H9 (cell line): ENCODE data around the gene CLCN6. TPM values are rescaled to one million over a fixed set of nuclear protein-coding genes. Genes with fewer than 3 reads are reported as not detected.

ENCODE experiments used
- DNase-seq: peaks from one replicate; pipeline ENCODE4 v3.0.0-alpha.2; 2017
- H2AFZ ChIP-seq: one replicate; pipeline ENCODE4 v1.6.1; 2013; ENCODE audit warnings: mild to moderate bottlenecking, low read length, control low read depth, moderate library complexity
- H2AK5ac ChIP-seq: 2 replicates; pipeline ENCODE4 v1.6.1; 2013; ENCODE audit warnings: low read length, control low read depth, mixed read lengths; ENCODE audit not compliant: insufficient read length
- H2BK120ac ChIP-seq: one replicate; pipeline ENCODE4 v1.6.1; 2013; ENCODE audit warnings: low read depth, mild to moderate bottlenecking, low read length, control low read depth, inconsistent platforms; ENCODE audit not compliant: poor library complexity, severe bottlenecking
- H2BK12ac ChIP-seq: 2 replicates; pipeline ENCODE4 v1.6.1; 2013; ENCODE audit warnings: low read length, control low read depth, mixed read lengths, low read depth; ENCODE audit not compliant: insufficient read length
- H2BK15ac ChIP-seq: 2 replicates; pipeline ENCODE4 v1.6.1; 2013; ENCODE audit warnings: low read depth, low read length, control low read depth
- H2BK20ac ChIP-seq: one replicate; pipeline ENCODE4 v1.6.1; 2013; ENCODE audit warnings: low read depth, mild to moderate bottlenecking, low read length, control low read depth, inconsistent platforms; ENCODE audit not compliant: poor library complexity, severe bottlenecking
- H2BK5ac ChIP-seq: 2 replicates; pipeline ENCODE4 v1.6.1; 2013; ENCODE audit warnings: low read length, control low read depth, mixed read lengths; ENCODE audit not compliant: insufficient read length
- H3K14ac ChIP-seq: 2 replicates; pipeline ENCODE4 v1.6.1; 2013; ENCODE audit warnings: low read length, control low read depth; ENCODE audit not compliant: insufficient read depth
- H3K18ac ChIP-seq: 2 replicates; pipeline ENCODE4 v1.6.1; 2013; ENCODE audit warnings: low read depth, mild to moderate bottlenecking, mixed read lengths, low read length, control low read depth; ENCODE audit not compliant: insufficient read length
- H3K23ac ChIP-seq: 2 replicates; pipeline ENCODE4 v1.6.1; 2013; ENCODE audit warnings: low read length, control low read depth, mixed read lengths, low read depth; ENCODE audit not compliant: insufficient read length
- H3K23me2 ChIP-seq: 2 replicates; pipeline ENCODE4 v1.6.1; 2013; ENCODE audit warnings: low read depth, mild to moderate bottlenecking, mixed read lengths, low read length, control low read depth; ENCODE audit not compliant: insufficient read length, poor library complexity, severe bottlenecking
- H3K27ac ChIP-seq: 2 replicates; pipeline ENCODE4 v1.5.1; 2013; ENCODE audit warnings: low read length, control low read depth, mixed read lengths, low read depth; ENCODE audit not compliant: insufficient read length
- H3K27me3 ChIP-seq: 2 replicates; pipeline ENCODE4 v1.6.1; 2013; ENCODE audit warnings: low read length, control low read depth, inconsistent platforms; ENCODE audit not compliant: insufficient read depth
- H3K4ac ChIP-seq: 2 replicates; pipeline ENCODE4 v1.6.1; 2013; ENCODE audit warnings: low read depth, mild to moderate bottlenecking, control low read depth, inconsistent platforms, low read length, moderate library complexity
- H3K4me1 ChIP-seq: 2 replicates; pipeline ENCODE4 v1.6.1; 2013; ENCODE audit warnings: low read length, control low read depth, inconsistent platforms; ENCODE audit not compliant: insufficient read depth
- H3K4me2 ChIP-seq: 2 replicates; pipeline ENCODE4 v1.6.1; 2013; ENCODE audit warnings: low read length, control low read depth, mixed read lengths; ENCODE audit not compliant: insufficient read length, insufficient read depth
- H3K56ac ChIP-seq: 2 replicates; pipeline ENCODE4 v1.6.1; 2013; ENCODE audit warnings: low read depth, mild to moderate bottlenecking, mixed read lengths, low read length, control low read depth; ENCODE audit not compliant: insufficient read length
- H3K79me1 ChIP-seq: 2 replicates; pipeline ENCODE4 v1.6.1; 2013; ENCODE audit warnings: low read depth, mild to moderate bottlenecking, moderate library complexity, low read length, control low read depth, inconsistent platforms; ENCODE audit not compliant: insufficient read depth, poor library complexity, severe bottlenecking
- H3K79me2 ChIP-seq: 2 replicates; pipeline ENCODE4 v1.6.1; 2013; ENCODE audit warnings: low read length, control low read depth, inconsistent platforms; ENCODE audit not compliant: insufficient read depth
- H3K9ac ChIP-seq: 2 replicates; pipeline ENCODE4 v1.6.1; 2013; ENCODE audit warnings: low read length, control low read depth, mixed read lengths; ENCODE audit not compliant: insufficient read length; ENCODE audit errors: extremely low read depth
- H3K9me3 ChIP-seq: one replicate; pipeline ENCODE4 v1.6.1; 2013; ENCODE audit warnings: low read depth, low read length, inconsistent platforms; ENCODE audit not compliant: control insufficient read depth
- H3T11ph ChIP-seq: one replicate; pipeline ENCODE4 v1.6.1; 2013; ENCODE audit warnings: mild to moderate bottlenecking, low read length, control low read depth, inconsistent platforms
- H4K20me1 ChIP-seq: one replicate; pipeline ENCODE4 v1.6.1; 2013; ENCODE audit not compliant: control insufficient read depth, insufficient read length, insufficient read depth
- H4K5ac ChIP-seq: 2 replicates; pipeline ENCODE4 v1.6.1; 2013; ENCODE audit warnings: low read depth, mild to moderate bottlenecking, mixed read lengths, low read length, control low read depth; ENCODE audit not compliant: insufficient read length
- H4K8ac ChIP-seq: replicated peaks from 2 replicates; pipeline ENCODE4 v1.6.1; 2013; ENCODE audit warnings: low read length, control low read depth, mixed read lengths, low read depth; ENCODE audit not compliant: insufficient read length
- H4K91ac ChIP-seq: 2 replicates; pipeline ENCODE4 v1.6.1; 2013; ENCODE audit warnings: low read depth, mild to moderate bottlenecking, moderate library complexity, mixed read lengths, low read length, control low read depth; ENCODE audit not compliant: insufficient read length
- H3K27ac Mint-ChIP-seq, 3 experiments: 2 replicates in 2 of 3; 3 replicates in 1 of 3; pipeline ENCODE4 v1.8.0; 2020 to 2021; ENCODE audit warnings: mixed read lengths in 3 of 3, mild to moderate bottlenecking in 1 of 3, moderate library complexity in 1 of 3
- H3K27me3 Mint-ChIP-seq: 2 replicates; pipeline ENCODE4 v1.8.0; 2021; ENCODE audit warnings: low read depth, mild to moderate bottlenecking, moderate library complexity, mixed read lengths
- H3K36me3 Mint-ChIP-seq, 3 experiments: 2 replicates in 2 of 3; 3 replicates in 1 of 3; pipeline ENCODE4 v1.8.0; 2020 to 2021; ENCODE audit warnings: low read depth in 3 of 3, mixed read lengths in 3 of 3; ENCODE audit not compliant: insufficient read depth in 1 of 3
- H3K4me1 Mint-ChIP-seq, 2 experiments: 2 replicates each; pipeline ENCODE4 v1.8.0; 2020; ENCODE audit warnings: mixed read lengths in 2 of 2
- H3K4me3 Mint-ChIP-seq, 2 experiments: 2 replicates in 1 of 2; 3 replicates in 1 of 2; pipeline ENCODE4 v1.8.0; 2020 to 2021; ENCODE audit warnings: mild to moderate bottlenecking in 2 of 2, mixed read lengths in 2 of 2, moderate library complexity in 1 of 2
- H3K9me3 Mint-ChIP-seq, 2 experiments: 2 replicates in 1 of 2; 3 replicates in 1 of 2; pipeline ENCODE4 v1.8.0; 2020; ENCODE audit warnings: mild to moderate bottlenecking in 2 of 2, mixed read lengths in 2 of 2, moderate library complexity in 1 of 2
- WGBS: extraction: QIAGEN DNeasy Blood & Tissue Kit; methylation state at CpG from one replicate; pipeline ENCODE4 v1.1.7; 2013; ENCODE audit warnings: missing lambda C conversion rate, low lambda C conversion rate, mixed read lengths; ENCODE audit not compliant: insufficient read length; ENCODE audit errors: extremely low coverage; 5-methylcytosine and 5-hydroxymethylcytosine counted together
- total RNA-seq: library from RNA; stranded (reverse); gene quantifications from 2 replicates; pipeline ENCODE4 v1.2.1, GENCODE V29; 2021
- TF ChIP-seq, protein P1 (sequence below): fragments of 200-600 bp; sonication (generic); conservative IDR thresholded peaks from 3 replicates; pipeline ENCODE4 v1.8.0; 2021; ENCODE audit warnings: antibody characterized with exemption, mild to moderate bottlenecking

CLCN6 gene
- total RNA-seq, 1 experiment from 2014 or later, result 20.5 TPM

DNA sequence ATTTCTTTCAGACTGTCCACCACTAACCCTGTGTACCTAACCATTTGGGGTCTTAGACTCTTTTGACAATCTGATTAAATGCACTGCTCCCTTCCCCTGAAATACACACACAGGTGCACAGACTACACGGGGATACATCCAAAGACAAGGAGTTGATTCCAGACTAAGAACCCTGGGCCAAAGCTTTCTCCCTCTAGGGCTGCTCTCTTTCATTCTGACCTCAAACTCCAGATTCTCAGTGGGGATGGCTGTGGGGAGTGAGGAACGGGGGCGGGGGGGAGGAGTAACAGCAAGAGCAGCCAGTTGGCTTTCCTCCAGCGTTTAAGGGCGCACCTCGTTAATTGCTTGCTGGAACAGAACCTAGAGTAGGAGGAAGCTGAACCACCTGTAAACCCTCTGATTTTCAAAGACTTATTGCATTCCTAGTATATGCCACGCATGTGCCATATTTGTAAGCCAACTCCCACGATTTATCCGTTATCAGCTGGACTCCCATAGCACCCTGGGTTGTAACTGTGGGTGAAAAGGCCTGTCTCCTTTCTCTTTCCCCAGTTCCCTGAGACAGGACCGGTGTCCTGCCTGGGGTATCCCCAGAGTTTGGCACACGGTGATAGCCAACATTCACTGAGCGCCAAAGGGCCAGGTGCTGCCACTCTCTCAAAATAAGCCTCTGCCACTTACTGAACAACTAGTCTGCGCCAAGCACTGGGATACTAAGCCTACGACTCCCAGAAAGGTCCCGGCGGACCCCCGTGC is 1.1 kb upstream of the CLCN6 start:
- H4K91ac ChIP-seq, result no peak overlapping the region
- no peak overlapping the region for H2BK12ac ChIP-seq
- no peak overlapping the region for H3K56ac ChIP-seq
- TF ChIP-seq, protein P1, sequence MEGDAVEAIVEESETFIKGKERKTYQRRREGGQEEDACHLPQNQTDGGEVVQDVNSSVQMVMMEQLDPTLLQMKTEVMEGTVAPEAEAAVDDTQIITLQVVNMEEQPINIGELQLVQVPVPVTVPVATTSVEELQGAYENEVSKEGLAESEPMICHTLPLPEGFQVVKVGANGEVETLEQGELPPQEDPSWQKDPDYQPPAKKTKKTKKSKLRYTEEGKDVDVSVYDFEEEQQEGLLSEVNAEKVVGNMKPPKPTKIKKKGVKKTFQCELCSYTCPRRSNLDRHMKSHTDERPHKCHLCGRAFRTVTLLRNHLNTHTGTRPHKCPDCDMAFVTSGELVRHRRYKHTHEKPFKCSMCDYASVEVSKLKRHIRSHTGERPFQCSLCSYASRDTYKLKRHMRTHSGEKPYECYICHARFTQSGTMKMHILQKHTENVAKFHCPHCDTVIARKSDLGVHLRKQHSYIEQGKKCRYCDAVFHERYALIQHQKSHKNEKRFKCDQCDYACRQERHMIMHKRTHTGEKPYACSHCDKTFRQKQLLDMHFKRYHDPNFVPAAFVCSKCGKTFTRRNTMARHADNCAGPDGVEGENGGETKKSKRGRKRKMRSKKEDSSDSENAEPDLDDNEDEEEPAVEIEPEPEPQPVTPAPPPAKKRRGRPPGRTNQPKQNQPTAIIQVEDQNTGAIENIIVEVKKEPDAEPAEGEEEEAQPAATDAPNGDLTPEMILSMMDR, result no peak
- H3K4ac ChIP-seq, result no peak overlapping the region
- Mint-ChIP-seq H3K27me3 (no peaks in the 10 kb centered on the region; the same call in 1 of the 2 replicates), H3K4me3 (peak overlapping the region; percentile 98 to 99), H3K36me3 (peaks cover 27 to 46% (median 36%) of the 10 kb centered on the region in 3 experiments), H3K27ac (peak overlapping the region in 2 of 3 experiments; percentile 85 to 89; a peak in 5 of 7 replicates), H3K4me1 (peaks cover 36 to 48% of the 10 kb centered on the region in 2 experiments), H3K9me3 (no peaks in the 10 kb centered on the region)
- no peaks in the 10 kb centered on the region for H3K79me1 ChIP-seq
- no peak overlapping the region for H2AFZ ChIP-seq
- no peak overlapping the region for H2BK15ac ChIP-seq
- H3K18ac ChIP-seq, result no peak overlapping the region
- no CpG with 5 or more reads among the region's 17 CpGs for WGBS
- no peaks in the 10 kb centered on the region for H3K27me3 ChIP-seq
- no peak overlapping the region; the same call in 1 of the 2 replicates for H3K14ac ChIP-seq
- H2BK20ac ChIP-seq, result no peak overlapping the region
- peaks cover 7% of the 10 kb centered on the region; the same call in 1 of the 2 replicates for H3K79me2 ChIP-seq
- H3K27ac ChIP-seq, result no peak overlapping the region
- H2BK120ac ChIP-seq, result no peak overlapping the region
- H4K5ac ChIP-seq, result no peak overlapping the region
- no peak for DNase-seq
- H3K23ac ChIP-seq, result no peak overlapping the region
- peak overlapping the region; percentile 70 for H3K9ac ChIP-seq
- H3K4me1 ChIP-seq, result peaks cover 3% of the 10 kb centered on the region; the same call in 1 of the 2 replicates
- H3K9me3 ChIP-seq, result no peaks in the 10 kb centered on the region
- no peak overlapping the region for H2BK5ac ChIP-seq
- H3K23me2 ChIP-seq, result peaks cover 13% of the 10 kb centered on the region
- H3K4me2 ChIP-seq, result peak overlapping the region; percentile 92
- no peak overlapping the region for H2AK5ac ChIP-seq
- no peak overlapping the region for H4K8ac ChIP-seq
- H3T11ph ChIP-seq, result no peak overlapping the region
- no peaks in the 10 kb centered on the region for H4K20me1 ChIP-seq
